Measurements from ENCODE around the gene ZBTB7C. TPM values are rescaled to one million over a fixed set of nuclear protein-coding genes. Genes with fewer than 3 reads are reported as not detected.

Gene ZBTB7C
- total RNA-seq, 1 donor from 2014 or later, result not detected

GRCh38 chr18:48098538-48098937 is 310.6 kb downstream of the ZBTB7C start:
- Mint-ChIP-seq H3K4me1 (no peaks in the 10 kb centered on the region), H3K27me3 (peaks cover 24% of the 10 kb centered on the region), H3K36me3 (ENCODE audit: low read depth) (no peaks in the 10 kb centered on the region), H3K27ac (no peak overlapping the region), H3K4me3 (no peak overlapping the region), H3K9me3 (no peaks in the 10 kb centered on the region)
- intact Hi-C loops (cut with micrococcal nuclease), result no loop called here
- ChIA-PET POLR2A (no interaction called here), CTCF (no interaction called here)
- no peak for TF ChIP-seq CTCF (IDR thresholded peaks at IDR 0.05)
- no peak for ATAC-seq (ENCODE audit: low read depth)
- DNase-seq, result no peak

- Mint-ChIP-seq H3K27ac (no peak overlapping the region), H3K4me1 (no peaks in the 10 kb centered on the region), H3K36me3 (ENCODE audit: low read depth) (no peaks in the 10 kb centered on the region), H3K9me3 (no peaks in the 10 kb centered on the region), H3K4me3 (no peak overlapping the region), H3K27me3 (peaks cover 22% of the 10 kb centered on the region)
- ChIA-PET CTCF (no interaction called here), POLR2A (no interaction called here)
- no peak for ATAC-seq (ENCODE audit: low read depth)
- TF ChIP-seq CTCF (IDR thresholded peaks at IDR 0.05), result no peak
- intact Hi-C loops (cut with micrococcal nuclease), result no loop called here
- DNase-seq, result no peak
Observed at GRCh38 chr18:48098007-48098406, 311.2 kb downstream of the ZBTB7C start.

GRCh38 chr18:48095726-48096125 is 313.5 kb downstream of the ZBTB7C start:
- H3K4me3 Mint-ChIP-seq, result no peak overlapping the region
- no peaks in the 10 kb centered on the region for H3K9me3 Mint-ChIP-seq
- no peak for ATAC-seq (ENCODE audit: low read depth)
- POLR2A ChIA-PET, result no interaction called here
- no peaks in the 10 kb centered on the region for H3K4me1 Mint-ChIP-seq
- H3K36me3 Mint-ChIP-seq (ENCODE audit: low read depth), result no peaks in the 10 kb centered on the region
- H3K27ac Mint-ChIP-seq, result no peak overlapping the region
- no peak for DNase-seq
- H3K27me3 Mint-ChIP-seq, result peaks cover 15% of the 10 kb centered on the region
- intact Hi-C loops (cut with micrococcal nuclease), result no loop called here
- CTCF ChIA-PET, result no interaction called here
- TF ChIP-seq CTCF (IDR thresholded peaks at IDR 0.05), result no peak

- intact Hi-C loops (cut with micrococcal nuclease), result no loop called here
- DNase-seq (no peak), ATAC-seq (ENCODE audit: low read depth) (no peak)
- Mint-ChIP-seq H3K27ac (no peak overlapping the region), H3K27me3 (peaks cover 7% of the 10 kb centered on the region), H3K36me3 (ENCODE audit: low read depth) (no peaks in the 10 kb centered on the region), H3K4me3 (no peak overlapping the region), H3K9me3 (no peaks in the 10 kb centered on the region), H3K4me1 (no peaks in the 10 kb centered on the region)
- no peak for TF ChIP-seq CTCF (IDR thresholded peaks at IDR 0.05)
- CTCF ChIA-PET, result no interaction called here
- POLR2A ChIA-PET, result no interaction called here
Observed at GRCh38 chr18:48093104-48093503, 316.1 kb downstream of the ZBTB7C start.

- Mint-ChIP-seq H3K27ac (no peak overlapping the region), H3K4me3 (no peak overlapping the region), H3K9me3 (no peaks in the 10 kb centered on the region), H3K4me1 (no peaks in the 10 kb centered on the region), H3K27me3 (peaks cover 13% of the 10 kb centered on the region), H3K36me3 (ENCODE audit: low read depth) (no peaks in the 10 kb centered on the region)
- DNase-seq, result no peak
- ChIA-PET CTCF (no interaction called here), POLR2A (no interaction called here)
- intact Hi-C loops (cut with micrococcal nuclease), result no loop called here
- no peak for ATAC-seq (ENCODE audit: low read depth)
- no peak for TF ChIP-seq CTCF (IDR thresholded peaks at IDR 0.05)
Observed at GRCh38 chr18:48091869-48092497, 317.2 kb downstream of the ZBTB7C start.

Data from activated B cell treated with CpG ODN at 0.5 μM for 24 hours (primary cell).